Endothelial cell of umbilical vein (primary cell): Measurements from ENCODE around the gene DQX1. TPM values are rescaled to one million over a fixed set of nuclear protein-coding genes. Genes with fewer than 3 reads are reported as not detected.
A peak's percentile ranks its signal among the peaks of the same experiment; 100 is the strongest.

Experiments
- BruUV-seq: library from RNA; stranded (reverse); fragments of 400-500 nt; replicated peaks from 2 replicates; lab custom pipeline; 2021; lab: Mats Ljungman, UMichigan
- CTCF ChIA-PET: fragments of 300-600, 350-600 bp; sonication (Branson Sonifier 250); formaldehyde crosslinking; loops from one replicate; lab custom pipeline; 2021; ENCODE audit warnings: antibody characterized with exemption, inconsistent platforms; lab: Charles Lee
- POLR2A ChIA-PET: fragments of 300-600, 350-600 bp; sonication (Branson Sonifier 250); formaldehyde crosslinking; loops from one replicate; lab custom pipeline; 2021; ENCODE audit warnings: antibody characterized with exemption, inconsistent platforms; lab: Charles Lee
- DNase-seq: peaks from one replicate; pipeline ENCODE4 v3.0.0-alpha.2; 2011; ENCODE audit warnings: low read depth, low spot score
- FAIRE-seq: peaks from 2 replicates; lab custom pipeline; 2011; peaks lifted over from hg19 to GRCh38; lab: Jason Lieb, UNC
- H2AFZ ChIP-seq: 2 replicates; pipeline ENCODE4 v1.6.0; 2012; ENCODE audit warnings: low read depth, low read length, control low read depth, inconsistent platforms
- H3K27ac ChIP-seq: 2 replicates; pipeline ENCODE4 v1.5.1; 2011; ENCODE audit warnings: low read depth, mild to moderate bottlenecking, control low read depth, low read length, moderate library complexity; ENCODE audit not compliant: insufficient read depth
- H3K27me3 ChIP-seq, 2 experiments: 2 replicates each; pipeline versions ENCODE4 v1.6.0 to v1.6.1; 2011; ENCODE audit warnings: low read length in 2 of 2, mixed read lengths in 1 of 2; ENCODE audit not compliant: control insufficient read depth in 2 of 2, insufficient read depth in 2 of 2
- H3K36me3 ChIP-seq, 2 experiments: 2 replicates in 1 of 2; 3 replicates in 1 of 2; pipeline ENCODE4 v1.5.1; 2011; ENCODE audit warnings: low read length in 2 of 2, mild to moderate bottlenecking in 1 of 2, moderate library complexity in 1 of 2; ENCODE audit not compliant: control insufficient read depth in 2 of 2, insufficient read depth in 2 of 2; ENCODE audit errors: extremely low read depth in 1 of 2
- H3K4me1 ChIP-seq: 3 replicates; pipeline ENCODE4 v1.5.1; 2011; ENCODE audit warnings: mild to moderate bottlenecking, low read length; ENCODE audit not compliant: control insufficient read depth, insufficient read depth; ENCODE audit errors: extremely low read depth
- H3K4me2 ChIP-seq: 2 replicates; pipeline ENCODE4 v1.6.1; 2011; ENCODE audit warnings: low read length, control low read depth, mixed read lengths; ENCODE audit not compliant: insufficient read depth
- H3K4me3 ChIP-seq, 3 experiments: fragments of 200-600 bp in 1 of 3; sonication (generic), shearing (Covaris generic) in 1 of 3; replicated peaks in 1 of 3; 2 replicates each; pipeline ENCODE4 v1.5.1; 2011 to 2016; ENCODE audit warnings: control low read depth in 3 of 3, low read length in 3 of 3, mild to moderate bottlenecking in 2 of 3, inconsistent platforms in 1 of 3, low read depth in 1 of 3, moderate library complexity in 1 of 3; ENCODE audit not compliant: insufficient read depth in 1 of 3
- H3K79me2 ChIP-seq: 2 replicates; pipeline ENCODE4 v1.6.0; 2012; ENCODE audit warnings: low read length, inconsistent platforms; ENCODE audit not compliant: control insufficient read depth, insufficient read depth
- H3K9ac ChIP-seq: replicated peaks from 2 replicates; pipeline ENCODE3; 2011; ENCODE audit warnings: low read length, control low read depth; ENCODE audit not compliant: insufficient read depth; ENCODE audit errors: extremely low read depth
- H3K9me1 ChIP-seq: replicated peaks from 3 replicates; pipeline ENCODE4 v1.6.0; 2011; ENCODE audit warnings: mild to moderate bottlenecking, low read length; ENCODE audit not compliant: control insufficient read depth, insufficient read depth; ENCODE audit errors: extremely low read depth
- H3K9me3 ChIP-seq: replicated peaks from 2 replicates; pipeline ENCODE4 v1.5.1; 2012; ENCODE audit warnings: low read length, inconsistent platforms; ENCODE audit not compliant: control insufficient read depth, insufficient read depth
- H4K20me1 ChIP-seq: replicated peaks from 2 replicates; pipeline ENCODE3; 2011; ENCODE audit warnings: mild to moderate bottlenecking, low read length; ENCODE audit not compliant: control insufficient read depth, insufficient read depth; ENCODE audit errors: extremely low read depth
- EZH2 ChIP-seq: IDR thresholded peaks from 2 replicates; pipeline ENCODE4 v1.6.1; 2012; ENCODE audit warnings: borderline replicate concordance, low read depth, mild to moderate bottlenecking, moderate library complexity, low read length, inconsistent platforms; ENCODE audit not compliant: severe bottlenecking
- FOS ChIP-seq: IDR thresholded peaks from 2 replicates; pipeline ENCODE4 v1.6.1; 2011; ENCODE audit warnings: mild to moderate bottlenecking, low read length, moderate library complexity, borderline replicate concordance; ENCODE audit not compliant: insufficient read depth
- GATA2 ChIP-seq: IDR thresholded peaks from 2 replicates; pipeline ENCODE4 v1.7.0; 2011; ENCODE audit warnings: low read depth, mild to moderate bottlenecking, moderate library complexity, mixed read lengths, low read length; ENCODE audit not compliant: insufficient read length, insufficient read depth
- JUN ChIP-seq: IDR thresholded peaks from 2 replicates; pipeline ENCODE4 v1.6.1; 2011; ENCODE audit warnings: borderline replicate concordance, low read depth; ENCODE audit not compliant: insufficient read length, insufficient read depth
- MAX ChIP-seq: IDR thresholded peaks from 2 replicates; pipeline ENCODE4 v1.6.1; 2011; ENCODE audit not compliant: insufficient read depth, insufficient read length
- MYC ChIP-seq: IDR thresholded peaks from one replicate; pipeline ENCODE4 v1.6.1; 2011; ENCODE audit warnings: mild to moderate bottlenecking, low read depth, low read length
- POLR2A ChIP-seq: IDR thresholded peaks from 2 replicates; pipeline ENCODE4 v1.6.1; 2012; ENCODE audit warnings: low read depth, mild to moderate bottlenecking, control low read depth, low read length
- POLR2AphosphoS5 ChIP-seq: IDR thresholded peaks from 2 replicates; pipeline ENCODE4 v1.6.1; 2012; ENCODE audit warnings: low read depth, mild to moderate bottlenecking, control low read depth, low read length, moderate library complexity; ENCODE audit not compliant: insufficient read depth
- dilution Hi-C: fragments of 300-500 bp; cut with MboI; formaldehyde crosslinking; loops from one replicate; pipeline ENCODE4 v1.15.0; 2019; ENCODE audit warnings: low sequenced_read_pairs; ENCODE audit not compliant: extremely low pct_ligation_motif_present
- intact Hi-C: fragments of 100-400 bp; cut with micrococcal nuclease; formaldehyde crosslinking; loops from one replicate; pipeline ENCODE4 v1.10.0; 2022
- polyA plus RNA-seq, 4 experiments: library from polyadenylated mRNA; depleted of rRNA in 3 of 4; stranded (reverse) in 3 of 4; unstranded in 1 of 4; fragments of >200 nt; gene quantifications; 2 replicates each; pipeline versions ENCODE4 v1.2.1 to v1.2.3, GENCODE V29; 2011 to 2012; ENCODE audit warnings: missing spikeins in 1 of 4
- total RNA-seq: library from RNA; stranded (reverse); gene quantifications from 2 replicates; pipeline ENCODE4 v1.2.3, GENCODE V29; 2021
- TF ChIP-seq, protein P1 (sequence below), 2 donors: IDR thresholded peaks; 1 replicate in 1 of 2; 2 replicates in 1 of 2; pipeline ENCODE4 v1.5.1; 2011; ENCODE audit warnings: low read length in 2 of 2, mild to moderate bottlenecking in 2 of 2, moderate library complexity in 2 of 2, control low read depth in 1 of 2, inconsistent platforms in 1 of 2, low read depth in 1 of 2; ENCODE audit not compliant: insufficient read depth in 1 of 2; ENCODE audit errors: extremely low read depth in 1 of 2

Gene DQX1
- total and polyA plus RNA-seq, 2 donors (not counting 3 experiments of a cell fraction or from before 2014, with no cell fraction given), result 0.06 to 0.44 TPM

DNA sequence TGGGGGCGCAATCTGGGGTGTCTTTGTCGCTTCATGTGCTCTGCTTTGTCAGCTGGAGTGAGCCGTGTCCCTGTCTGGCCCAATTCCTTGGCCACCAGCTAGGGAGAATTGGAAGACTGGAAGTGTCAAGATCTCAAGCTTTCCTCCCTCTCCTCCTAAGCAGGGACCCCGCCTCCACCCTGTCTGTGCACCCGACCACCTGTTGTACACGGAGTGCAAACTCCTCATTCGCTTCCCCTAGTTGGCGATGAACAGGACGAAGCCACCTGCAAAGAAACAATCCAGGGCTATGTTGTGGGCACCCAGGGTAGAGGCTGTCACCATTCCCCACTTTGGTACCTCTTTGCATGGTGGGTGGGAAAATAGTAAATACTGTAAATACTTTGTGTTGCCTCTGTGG, 1.7 kb upstream of the DQX1 start:
- FAIRE-seq (no peak), DNase-seq (no peak)
- Histone ChIP-seq H3K27me3 (no peaks in the 10 kb centered on the region), H3K4me3 (no peak overlapping the region), H3K36me3 (peaks cover 6 to 19% of the 10 kb centered on the region in 2 experiments), H3K27ac (no peak overlapping the region), H3K9me1 (no peaks in the 10 kb centered on the region), H3K9ac (no peak overlapping the region), H3K79me2 (peaks cover 19% of the 10 kb centered on the region), H3K4me1 (peaks cover 20% of the 10 kb centered on the region), H3K9me3 (no peaks in the 10 kb centered on the region), H4K20me1 (no peaks in the 10 kb centered on the region), H3K4me2 (peak overlapping the region; percentile 89), H2AFZ (no peak overlapping the region)
- no peak for TF ChIP-seq FOS
- TF ChIP-seq JUN, result no peak
- TF ChIP-seq MYC, result no peak
- TF ChIP-seq, protein P1, sequence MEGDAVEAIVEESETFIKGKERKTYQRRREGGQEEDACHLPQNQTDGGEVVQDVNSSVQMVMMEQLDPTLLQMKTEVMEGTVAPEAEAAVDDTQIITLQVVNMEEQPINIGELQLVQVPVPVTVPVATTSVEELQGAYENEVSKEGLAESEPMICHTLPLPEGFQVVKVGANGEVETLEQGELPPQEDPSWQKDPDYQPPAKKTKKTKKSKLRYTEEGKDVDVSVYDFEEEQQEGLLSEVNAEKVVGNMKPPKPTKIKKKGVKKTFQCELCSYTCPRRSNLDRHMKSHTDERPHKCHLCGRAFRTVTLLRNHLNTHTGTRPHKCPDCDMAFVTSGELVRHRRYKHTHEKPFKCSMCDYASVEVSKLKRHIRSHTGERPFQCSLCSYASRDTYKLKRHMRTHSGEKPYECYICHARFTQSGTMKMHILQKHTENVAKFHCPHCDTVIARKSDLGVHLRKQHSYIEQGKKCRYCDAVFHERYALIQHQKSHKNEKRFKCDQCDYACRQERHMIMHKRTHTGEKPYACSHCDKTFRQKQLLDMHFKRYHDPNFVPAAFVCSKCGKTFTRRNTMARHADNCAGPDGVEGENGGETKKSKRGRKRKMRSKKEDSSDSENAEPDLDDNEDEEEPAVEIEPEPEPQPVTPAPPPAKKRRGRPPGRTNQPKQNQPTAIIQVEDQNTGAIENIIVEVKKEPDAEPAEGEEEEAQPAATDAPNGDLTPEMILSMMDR (IDR thresholded peaks at IDR 0.05; ENCODE audit: extremely low read depth in 1 of 2, insufficient read depth in 1 of 2, low read depth in 1 of 2, low read length in 2 of 2), result no peak
- TF ChIP-seq POLR2A, result no peak
- TF ChIP-seq GATA2, result no peak
- no peak for TF ChIP-seq MAX
- no peak for TF ChIP-seq EZH2
- no peak for TF ChIP-seq POLR2AphosphoS5
- dilution Hi-C loops, result no loop called here
- ChIA-PET POLR2A (no interaction called here), CTCF (no interaction called here)
- intact Hi-C loops, result loop anchor here (2.0 kb wide), 2 partner anchors 73 to 791 kb away; partner anchors contain the start of genes INO80B and TPRKB
- no TSS peak for BruUV-seq
